ENCODE data around the gene BRD1.

- TF ChIP-seq CTCF (IDR thresholded peaks at IDR 0.05) (no peak), POLR2AphosphoS5 (IDR thresholded peaks at IDR 0.05) (no peak), POLR2A (IDR thresholded peaks at IDR 0.05) (no peak)
Observed at GRCh38 chr22:49796596-49797270, 30.9 kb downstream of the BRD1 start.
